ENCODE measurements around the gene JAK3.

The JAK3 gene

GRCh38 chr19:17837972-17838371 is 9.8 kb downstream of the JAK3 start:
- no peak for DNase-seq

GRCh38 chr19:17836530-17836929 is 11.3 kb downstream of the JAK3 start:
- no peak for DNase-seq

- no peak for DNase-seq
Observed at GRCh38 chr19:17835182-17836006, 12.4 kb downstream of the JAK3 start.

- no peak for DNase-seq
Observed at GRCh38 chr19:17834350-17835181, 13.2 kb downstream of the JAK3 start.

- no peak for DNase-seq
Observed at GRCh38 chr19:17832443-17833208, 15.2 kb downstream of the JAK3 start.

- no peak for DNase-seq
Observed at GRCh38 chr19:17831419-17831888, 16.3 kb downstream of the JAK3 start.

- peak; percentile 42 for DNase-seq
Observed at GRCh38 chr19:17830567-17831418, 17.0 kb downstream of the JAK3 start.

GRCh38 chr19:17829855-17830566 is 17.8 kb downstream of the JAK3 start:
- no peak for DNase-seq

- no peak for DNase-seq
Observed at GRCh38 chr19:17826508-17827056, 21.2 kb downstream of the JAK3 start.

- DNase-seq, result no peak
Observed at GRCh38 chr19:17824339-17824738, 23.4 kb downstream of the JAK3 start.

GRCh38 chr19:17821190-17821589 is 26.6 kb downstream of the JAK3 start, which contains the start of gene INSL3:
INSL3 (minus strand) TSS chr19:17821519; CDS start chr19:17821506, 13 bp downstream.
- DNase-seq, result no peak

GRCh38 chr19:17817668-17818363 is 30.0 kb downstream of the JAK3 start:
- DNase-seq, result no peak

- no peak for DNase-seq
Observed at GRCh38 chr19:17812099-17812498, 35.7 kb downstream of the JAK3 start.

- DNase-seq, result no peak
Observed at GRCh38 chr19:17811681-17812080, 36.1 kb downstream of the JAK3 start.

GRCh38 chr19:17811103-17811502 is 36.7 kb downstream of the JAK3 start:
- DNase-seq, result no peak

GRCh38 chr19:17807731-17808316 is 40.0 kb downstream of the JAK3 start:
- DNase-seq, result no peak

- no peak for DNase-seq
Observed at GRCh38 chr19:17806945-17807344, 40.8 kb downstream of the JAK3 start.

GRCh38 chr19:17805427-17805826 is 42.4 kb downstream of the JAK3 start:
- DNase-seq, result no peak

- no peak for DNase-seq
Observed at GRCh38 chr19:17803264-17803896, 44.4 kb downstream of the JAK3 start.

Measured in stimulated activated naive CD4-positive, alpha-beta T cell treated with Interleukin-2 at 50 U/mL for 16 hours (primary cell).